T follicular helper cell (primary cell): Measurements from ENCODE around the gene CTXN2.

ENCODE experiments used
- DNase-seq: peaks from one replicate; pipeline ENCODE4 v3.0.0-alpha.2; 2020; ENCODE audit warnings: low read depth

Gene CTXN2

GRCh38 chr15:48222627-48223026 is 31.2 kb downstream of the CTXN2 start:
- no peak for DNase-seq

GRCh38 chr15:48225771-48226170 is 34.3 kb downstream of the CTXN2 start:
- no peak for DNase-seq

- DNase-seq, result no peak
Measured at GRCh38 chr15:48230498-48230897, 39.0 kb downstream of the CTXN2 start.

GRCh38 chr15:48233246-48233645 is 41.8 kb downstream of the CTXN2 start:
- DNase-seq, result no peak

GRCh38 chr15:48239334-48239733 is 47.9 kb downstream of the CTXN2 start:
- no peak for DNase-seq

GRCh38 chr15:48242015-48242414 is 50.5 kb downstream of the CTXN2 start:
- DNase-seq, result no peak

- no peak for DNase-seq
Measured at GRCh38 chr15:48242535-48242934, 51.1 kb downstream of the CTXN2 start.

GRCh38 chr15:48244921-48245320 is 53.5 kb downstream of the CTXN2 start:
- DNase-seq, result no peak

GRCh38 chr15:48248414-48248813 is 56.9 kb downstream of the CTXN2 start:
- DNase-seq, result no peak

GRCh38 chr15:48250640-48251076 is 59.2 kb downstream of the CTXN2 start:
- no peak for DNase-seq

- no peak for DNase-seq
Measured at GRCh38 chr15:48253172-48253571, 61.7 kb downstream of the CTXN2 start.
